ENCODE measurements around the gene ASPHD1.
"Not testable (repeated sequence)": the region's sequence is repeated elsewhere in the genome, so short reads cannot be mapped to it uniquely, and the experiment has no call there.

Gene ASPHD1

DNA sequence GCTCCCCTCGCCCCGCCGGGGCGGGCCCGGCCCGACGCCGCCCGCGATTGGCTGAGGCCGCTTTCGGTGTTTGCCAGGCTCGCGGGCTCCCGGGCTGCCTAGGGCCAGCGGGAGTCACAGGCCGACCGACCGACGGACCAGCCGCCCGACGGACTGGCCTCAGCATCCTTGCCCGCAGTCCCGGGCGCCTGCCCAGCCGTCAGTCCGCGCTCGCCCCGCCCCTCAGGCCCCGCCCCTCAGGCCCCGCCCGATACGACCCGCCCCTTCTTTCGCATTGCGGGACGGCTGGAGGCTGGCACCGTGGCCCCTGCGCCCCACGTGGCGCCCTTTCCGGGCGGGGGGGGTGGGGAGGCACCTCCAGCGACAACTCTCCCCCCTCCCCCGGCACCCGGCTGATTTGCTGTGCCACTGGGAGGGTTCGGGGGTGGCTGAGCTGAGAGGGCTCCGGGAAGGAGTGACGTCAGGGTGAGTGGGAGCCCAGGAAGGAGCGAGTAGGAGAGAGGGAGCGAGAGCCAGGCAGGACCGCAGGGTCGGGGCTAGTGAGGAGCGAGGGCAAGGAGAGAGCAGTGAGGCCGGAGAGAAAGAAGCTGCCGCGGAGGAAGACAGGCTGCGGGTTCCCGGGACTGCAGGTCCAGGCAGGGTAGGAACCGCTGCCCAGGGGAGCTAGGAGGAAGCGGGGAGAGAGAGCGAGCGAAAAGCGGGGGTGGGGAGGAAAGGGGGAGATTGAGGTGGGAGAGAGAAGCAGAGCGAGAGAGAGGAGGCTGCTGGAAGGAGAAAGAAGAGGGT, at the start of gene ASPHD1:
Gene ASPHD1 (plus strand): TSS at position 387 of the 786 bp plus-strand sequence. CDS start 484 bp downstream, outside the sequence.
- DNase-seq: peak; percentile 71

GRCh38 chr16:29850998-29851397, 49.3 kb upstream of the ASPHD1 start:
- no peak for DNase-seq

DNA sequence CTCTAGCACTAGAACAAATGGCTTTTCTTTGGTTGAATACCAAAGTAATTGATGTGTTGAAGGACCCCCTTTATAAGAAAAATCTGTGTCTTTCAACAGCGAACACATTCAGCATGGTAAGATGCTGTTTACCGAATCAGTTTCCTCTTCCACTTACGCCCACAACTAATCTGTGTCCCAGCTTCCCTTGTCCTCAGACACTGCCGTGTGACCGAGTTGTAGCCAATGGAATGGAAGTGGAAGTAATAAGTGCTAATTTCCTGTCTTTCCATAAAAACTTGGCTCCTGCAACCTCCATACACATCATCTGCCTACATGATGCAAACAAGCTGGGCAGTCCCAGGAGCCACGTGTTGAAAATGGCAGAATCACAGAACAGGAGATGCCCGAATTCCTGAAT, 47.6 kb upstream of the ASPHD1 start:
- no peak for DNase-seq

DNA sequence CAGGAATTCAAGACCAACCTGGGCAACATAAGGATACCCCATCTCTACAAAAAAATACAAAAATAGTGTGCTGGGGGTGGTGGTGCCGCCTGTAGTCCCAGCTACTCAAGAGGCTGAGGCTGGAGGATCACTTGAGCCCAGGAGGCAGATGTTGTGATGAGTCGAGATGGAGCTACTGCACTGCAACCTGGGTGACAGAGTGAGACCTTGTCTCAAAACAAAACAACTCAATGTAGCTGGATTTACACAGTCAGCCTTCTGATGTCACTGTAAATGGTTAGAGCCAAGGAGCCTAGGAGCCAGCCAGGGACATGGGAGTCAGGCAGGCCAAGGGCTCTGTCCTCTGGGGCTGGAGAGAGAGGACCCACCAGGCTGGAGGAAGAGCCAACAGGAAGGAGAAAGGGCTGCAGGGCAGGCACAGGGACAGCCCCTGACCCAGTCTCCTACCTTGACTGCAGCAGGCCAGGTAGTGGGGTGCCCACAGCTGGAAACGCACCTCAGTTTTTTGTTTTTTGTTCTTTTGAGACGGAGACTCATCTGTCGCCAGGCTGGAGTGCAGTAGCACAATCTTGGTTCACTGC, 45.7 kb upstream of the ASPHD1 start:
- DNase-seq: no peak

- DNase-seq: no peak
Observed at GRCh38 chr16:29857133-29857760, 43.0 kb upstream of the ASPHD1 start.

DNA sequence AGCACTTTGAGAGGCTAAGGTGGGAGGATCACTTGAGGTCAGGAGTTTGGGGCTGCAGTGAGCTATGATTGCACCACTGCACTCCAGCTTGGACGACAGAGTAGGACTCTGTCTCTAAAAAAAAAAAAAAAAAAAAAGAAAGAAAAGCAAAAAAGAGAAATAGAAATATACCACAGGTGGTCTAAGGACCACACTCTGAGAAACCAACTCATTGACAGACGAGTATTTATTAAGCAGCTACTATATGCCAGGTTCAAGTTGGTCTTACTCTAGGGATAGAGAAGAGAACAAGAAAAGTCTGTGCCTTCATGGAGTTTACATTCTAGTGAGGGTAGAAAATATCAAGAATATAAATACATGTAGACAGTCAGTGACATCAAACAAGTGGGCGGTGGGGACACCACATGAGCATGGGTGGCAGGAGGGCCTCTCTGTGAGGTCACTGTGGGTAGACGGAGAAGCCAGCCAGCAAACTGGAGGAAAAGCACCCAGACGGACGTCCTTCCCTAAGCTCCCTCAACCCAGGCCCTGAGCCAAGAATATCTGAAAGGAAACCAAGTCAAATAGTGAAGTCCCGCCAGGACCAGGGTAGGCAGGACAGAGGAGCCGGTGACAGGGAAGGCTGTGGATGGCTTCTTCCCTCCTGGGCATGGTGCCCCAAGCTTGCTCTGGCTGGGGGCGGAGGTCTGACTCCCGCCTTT, 42.0 kb upstream of the ASPHD1 start:
- DNase-seq: no peak

DNA sequence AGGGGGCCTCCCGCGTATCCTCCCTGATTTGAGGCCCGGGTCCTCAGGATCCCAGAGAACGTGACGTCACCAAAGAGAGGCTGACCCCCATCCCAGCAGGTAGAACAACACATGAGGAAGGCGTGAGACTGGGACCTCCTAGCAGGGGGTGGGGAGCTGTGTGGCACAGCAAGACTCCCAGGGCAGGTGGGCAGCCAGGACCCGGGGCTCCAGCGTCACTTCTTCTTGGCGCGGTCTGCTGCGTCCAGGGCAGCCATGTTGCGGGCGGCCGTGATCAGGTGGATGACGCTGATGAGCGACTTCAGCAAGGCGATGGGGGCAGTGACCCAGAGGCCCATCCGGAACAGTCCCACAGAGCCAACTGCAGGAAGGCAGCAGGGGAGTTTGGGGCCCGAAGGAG, 41.3 kb upstream of the ASPHD1 start:
- DNase-seq: no peak

GRCh38 chr16:29860218-29860617, 40.1 kb upstream of the ASPHD1 start:
- DNase-seq: no peak

- peak; percentile 21 for DNase-seq
Observed at GRCh38 chr16:29862383-29862883, 37.9 kb upstream of the ASPHD1 start.

DNA sequence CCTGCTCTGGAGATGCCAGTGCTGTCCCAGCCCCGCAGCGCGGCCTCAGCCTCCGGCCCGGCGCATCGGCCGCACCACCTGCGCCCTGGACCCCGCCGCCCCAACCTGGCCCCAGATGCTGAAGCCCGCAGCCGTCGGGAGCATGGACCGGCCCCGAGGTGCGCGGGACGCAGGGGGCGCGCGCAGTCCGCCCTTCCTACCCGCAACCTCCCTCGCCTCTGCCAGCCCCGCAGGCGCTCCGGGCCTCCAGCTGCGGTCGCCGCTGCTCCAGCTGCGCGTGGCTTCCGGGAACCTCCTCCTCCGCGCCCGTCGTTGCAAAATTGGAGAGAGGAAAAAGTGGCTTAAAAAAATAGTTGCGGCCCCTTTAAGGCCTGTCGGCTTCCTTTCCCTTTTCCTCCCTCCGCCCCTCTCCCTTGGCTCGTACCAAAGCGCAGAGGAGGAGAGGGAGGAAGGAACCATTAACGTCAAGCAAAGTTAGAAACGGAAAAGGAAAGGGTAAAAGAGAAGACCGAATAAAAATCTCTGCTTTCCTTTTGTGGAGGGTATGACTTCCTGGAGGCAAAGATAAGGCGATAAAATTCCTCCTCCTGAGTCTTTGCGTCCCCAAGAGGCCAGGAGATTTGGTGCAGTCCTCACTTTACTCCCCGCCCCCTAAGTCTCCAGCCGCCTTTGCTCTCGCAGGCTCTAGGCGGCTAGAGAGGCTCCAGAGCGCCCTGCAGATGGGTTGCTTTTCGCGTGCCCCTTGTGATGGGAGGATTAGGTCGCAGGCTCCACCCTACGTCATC, 37.2 kb upstream of the ASPHD1 start, which contains the start of gene CDIPT:
Gene CDIPT (minus strand): TSS at position 343 of the 785 bp plus-strand sequence. CDS start 369 bp downstream, outside the sequence.
- peak; percentile 98 for DNase-seq

DNA sequence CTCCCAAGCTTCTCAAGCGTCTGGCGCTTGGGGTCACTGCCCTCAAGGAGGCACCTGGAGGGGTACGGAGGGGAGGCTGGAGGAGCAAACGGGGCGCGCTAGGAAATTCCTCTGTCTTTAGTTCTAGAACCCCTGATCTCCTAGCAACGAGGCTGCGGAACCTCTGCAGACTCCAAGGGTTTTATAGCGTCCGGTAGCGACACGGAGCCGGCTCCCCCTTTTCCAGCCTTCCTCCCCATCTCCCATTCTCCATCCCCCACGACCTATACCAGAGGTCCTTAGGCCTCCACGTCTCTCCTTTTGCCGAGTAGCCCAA, 36.7 kb upstream of the ASPHD1 start:
- DNase-seq: no peak

GRCh38 chr16:29864205-29864604, 36.1 kb upstream of the ASPHD1 start:
- no peak for DNase-seq

GRCh38 chr16:29868396-29869009, 31.8 kb upstream of the ASPHD1 start:
- no peak for DNase-seq

DNA sequence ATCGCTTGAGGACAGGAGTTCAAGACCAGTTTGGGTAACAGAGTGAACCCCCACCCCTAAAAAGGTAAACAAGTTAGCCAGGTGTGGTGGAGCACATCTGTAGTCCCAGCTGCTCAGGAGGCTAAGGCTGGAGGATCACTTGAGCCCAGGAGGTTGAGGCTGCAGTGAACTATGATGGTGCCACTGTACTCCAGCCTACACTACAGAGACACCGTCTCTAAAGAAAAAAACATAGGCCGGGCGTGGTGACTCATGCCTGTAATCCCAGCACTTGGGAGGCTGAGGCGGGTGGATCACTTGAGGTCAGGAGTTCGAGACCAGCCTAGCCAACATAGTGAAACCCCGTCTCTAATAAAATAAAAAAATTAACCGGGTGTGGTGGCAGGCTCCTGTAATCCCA, 31.2 kb upstream of the ASPHD1 start:
- not testable (repeated sequence) for DNase-seq

DNA sequence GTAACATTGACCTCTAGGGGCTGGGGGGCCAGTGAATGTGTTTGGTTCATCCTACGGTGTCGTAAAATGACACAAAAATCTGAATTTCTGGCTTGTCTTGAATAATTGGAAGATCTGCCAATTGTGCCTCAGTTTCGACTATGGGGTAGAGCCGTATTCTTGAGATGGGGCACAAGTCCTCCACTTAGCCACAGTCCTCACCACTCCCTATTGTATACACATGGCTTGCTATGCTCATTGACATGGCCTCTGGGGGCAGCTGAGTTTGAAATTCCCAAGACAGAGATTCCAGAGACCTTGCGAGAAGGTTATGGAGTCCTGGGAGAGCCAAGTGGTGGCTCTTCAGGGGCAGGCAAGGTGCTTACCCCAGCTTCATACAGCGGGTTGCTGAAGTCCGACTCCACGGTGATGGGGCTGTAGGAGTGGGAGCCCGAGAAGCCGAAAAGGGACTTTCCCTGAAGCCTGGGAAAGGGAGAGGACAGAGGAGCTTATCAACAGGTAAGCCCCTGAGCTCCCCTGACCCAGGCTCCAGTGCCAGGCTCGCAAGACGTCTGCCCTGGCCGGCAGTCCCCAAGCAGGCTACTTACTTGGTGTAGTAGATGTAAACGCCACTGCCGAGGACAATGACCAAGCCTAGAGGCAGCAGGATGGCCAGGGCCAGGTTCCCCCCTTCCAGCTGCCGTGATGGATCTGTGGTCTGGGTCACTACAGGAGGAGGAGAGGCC, 28.3 kb upstream of the ASPHD1 start:
- no peak for DNase-seq

DNA sequence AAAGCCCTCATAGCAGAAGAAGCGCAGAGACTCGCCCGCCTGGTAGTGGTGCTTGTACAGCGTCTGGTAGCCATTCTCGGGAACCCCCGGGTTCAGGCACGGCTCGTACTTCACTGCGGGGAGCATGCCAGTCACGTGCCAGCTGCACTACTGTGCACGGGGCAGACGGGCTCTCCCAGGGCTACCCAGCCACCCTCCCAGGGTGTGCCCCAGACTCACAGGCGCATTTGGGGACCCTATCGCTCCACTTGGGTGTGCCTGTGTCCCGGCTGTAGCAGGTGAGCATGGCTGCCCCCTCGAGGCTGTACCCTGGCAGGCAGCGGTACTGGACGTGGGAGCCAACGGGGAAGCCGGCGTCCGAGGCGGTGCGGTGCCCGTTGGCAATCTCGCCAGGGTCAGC, 27.0 kb upstream of the ASPHD1 start:
- DNase-seq: no peak

DNA sequence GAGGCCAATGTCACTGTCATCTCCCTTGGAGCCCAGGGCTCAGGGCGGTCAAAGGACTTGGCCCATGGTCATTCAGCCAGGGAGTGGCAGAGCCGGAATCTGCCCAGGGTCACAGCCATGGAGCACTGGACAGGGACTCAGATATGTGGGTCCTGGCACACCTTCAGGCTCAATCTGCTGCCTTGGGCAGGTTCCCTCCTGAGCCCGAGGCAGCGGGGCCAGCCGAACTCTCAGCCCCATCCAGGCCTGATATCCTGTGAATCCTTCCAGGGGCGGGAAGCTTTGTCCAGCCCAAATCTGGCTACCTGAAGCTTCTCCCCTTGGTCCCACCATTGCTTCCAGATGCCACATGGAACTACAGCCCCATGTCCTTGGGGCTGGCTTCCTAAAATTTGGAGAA, 25.1 kb upstream of the ASPHD1 start:
- no peak for DNase-seq

DNA sequence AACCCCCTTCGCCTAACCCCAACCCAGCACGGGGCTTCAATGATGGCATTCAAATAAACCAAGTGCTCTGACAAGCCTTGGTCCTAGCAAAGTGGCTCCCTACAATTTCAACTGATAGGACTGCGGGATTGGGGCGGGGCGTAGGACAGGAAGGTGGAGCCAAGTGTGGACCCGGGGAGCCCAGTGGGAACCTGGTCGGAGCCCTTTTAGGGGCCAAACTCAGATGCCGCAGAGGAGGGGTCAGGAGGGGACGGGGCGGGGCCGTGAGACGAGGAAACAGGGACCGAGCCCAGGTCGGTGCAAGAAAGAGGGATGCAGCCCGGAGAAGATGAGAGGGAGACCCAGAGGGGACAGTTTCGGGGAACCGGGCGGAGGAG, 24.1 kb upstream of the ASPHD1 start:
- DNase-seq: no peak

DNA sequence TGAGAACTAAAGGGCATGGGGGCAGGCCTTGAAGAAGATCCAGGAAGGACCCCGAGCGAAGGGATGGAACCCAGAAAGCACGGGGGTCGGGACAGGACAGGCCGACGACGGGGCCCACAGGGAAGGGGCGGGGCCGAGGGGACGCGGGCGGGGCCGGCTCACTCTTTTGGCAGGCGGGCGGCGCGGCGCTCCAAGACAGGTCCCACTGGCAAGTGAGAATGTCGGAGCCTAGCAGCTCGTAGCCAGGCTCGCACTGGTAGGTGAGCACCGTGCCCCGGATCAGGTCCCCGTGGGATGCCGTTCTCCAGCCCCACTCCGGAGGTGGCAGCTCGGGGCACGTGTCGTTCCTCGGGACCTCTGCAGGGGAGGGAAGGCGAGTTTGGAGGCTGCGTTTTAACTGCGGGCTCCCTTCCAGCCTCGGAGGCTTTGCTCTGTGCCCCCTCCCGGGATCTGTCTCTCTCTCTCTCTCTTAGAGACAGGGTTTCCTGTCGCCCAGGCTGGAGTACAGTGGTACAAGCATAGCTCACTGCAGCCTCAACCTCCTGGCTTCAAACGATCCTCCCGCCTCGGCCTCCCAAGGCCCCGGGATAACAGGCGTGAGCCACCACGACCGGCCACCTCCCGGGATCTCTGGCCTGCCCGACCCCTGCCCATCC, 23.6 kb upstream of the ASPHD1 start:
- no peak for DNase-seq

DNA sequence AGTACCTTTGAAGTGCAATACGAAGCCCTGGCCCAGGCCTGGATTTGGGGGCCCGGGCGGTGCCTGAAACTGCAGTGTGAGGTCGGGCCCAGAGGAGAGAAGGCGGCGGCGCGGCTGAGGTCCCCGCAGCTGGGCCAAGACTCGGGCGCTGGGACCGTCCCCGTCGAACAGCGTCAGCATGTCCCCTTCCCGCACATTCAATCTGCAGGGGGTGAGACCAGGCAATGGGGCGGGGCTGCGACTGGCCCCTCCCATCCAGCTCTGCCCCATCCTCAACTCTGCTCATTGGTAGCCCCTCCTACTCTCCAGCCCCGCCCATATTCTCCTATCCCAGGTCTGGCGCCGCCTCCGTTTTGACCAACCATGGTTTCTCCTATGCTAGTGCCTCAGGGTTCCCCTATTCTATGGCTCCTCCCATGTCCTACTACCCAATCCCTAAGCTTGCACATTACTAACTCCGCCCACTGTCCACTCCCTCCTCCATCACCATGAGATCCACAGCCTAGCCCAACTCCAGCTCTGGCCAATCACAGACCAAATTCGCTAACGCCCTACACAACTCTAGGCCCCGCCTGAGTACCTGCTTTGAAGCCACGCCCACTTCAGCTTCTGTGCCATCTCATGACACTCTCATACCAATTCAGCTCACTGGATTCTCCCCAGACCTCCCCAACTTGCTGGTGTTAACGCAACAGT, 22.9 kb upstream of the ASPHD1 start:
- no peak for DNase-seq
